ENCODE measurements around the gene MPST.

Gene MPST

GRCh38 chr22:37023743-37024338 is 4.3 kb downstream of the MPST start:
- no peak for DNase-seq

GRCh38 chr22:37024339-37025157 is 5.0 kb downstream of the MPST start:
- no peak for DNase-seq

- DNase-seq = no peak
Measured at GRCh38 chr22:37025500-37026070, 6.0 kb downstream of the MPST start.

- no peak for DNase-seq
Measured at GRCh38 chr22:37026325-37026724, 6.8 kb downstream of the MPST start.

- DNase-seq = no peak
Measured at GRCh38 chr22:37027556-37027955, 8.0 kb downstream of the MPST start.

GRCh38 chr22:37028692-37029674 is 9.4 kb downstream of the MPST start:
- DNase-seq = no peak

- DNase-seq = no peak
Measured at GRCh38 chr22:37030560-37031281, 11.2 kb downstream of the MPST start.

- DNase-seq = no peak
Measured at GRCh38 chr22:37032134-37032534, 12.6 kb downstream of the MPST start.

- DNase-seq = no peak
Measured at GRCh38 chr22:37032535-37033460, 13.3 kb downstream of the MPST start.

- no peak for DNase-seq
Measured at GRCh38 chr22:37033605-37034430, 14.3 kb downstream of the MPST start.

GRCh38 chr22:37036655-37037377 is 17.3 kb downstream of the MPST start:
- no peak for DNase-seq

GRCh38 chr22:37037669-37038068 is 18.1 kb downstream of the MPST start:
- DNase-seq = no peak

- no peak for DNase-seq
Measured at GRCh38 chr22:37039466-37039865, 19.9 kb downstream of the MPST start.

GRCh38 chr22:37043209-37043827 is 23.8 kb downstream of the MPST start:
- DNase-seq = no peak

- DNase-seq = peak; percentile 32
Measured at GRCh38 chr22:37043828-37044538, 24.4 kb downstream of the MPST start.

- no peak for DNase-seq
Measured at GRCh38 chr22:37044634-37045625, 25.4 kb downstream of the MPST start.

GRCh38 chr22:37045958-37046357 is 26.4 kb downstream of the MPST start:
- no peak for DNase-seq

Data from activated CD8-positive, alpha-beta memory T cell treated with anti-CD3 and anti-CD28 coated beads, Interleukin-2, amount 50 U/mL, for 4 hours (primary cell).